H1 (cell line): Measurements from ENCODE around the gene RAB11A. TPM values are rescaled to one million over a fixed set of nuclear protein-coding genes. Genes with fewer than 3 reads are reported as not detected.
A peak's percentile ranks its signal among the peaks of the same experiment; 100 is the strongest.

ENCODE experiments used
- ASH2L ChIP-seq: fragments of 200-600, 300-600 bp; sonication (generic); IDR thresholded peaks from one replicate; pipeline ENCODE4 v1.7.1; 2017; ENCODE audit warnings: low read length
- BACH1 ChIP-seq: IDR thresholded peaks from 2 replicates; pipeline ENCODE4 v1.6.1; 2012; ENCODE audit warnings: low read length, improper control_type of control experiment
- BRCA1 ChIP-seq: IDR thresholded peaks from 2 replicates; pipeline ENCODE4 v1.6.1; 2012; ENCODE audit warnings: low read depth, low read length, improper control_type of control experiment
- CBX5 ChIP-seq: fragments of 300-800, 300-1000 bp; sonication (generic); IDR thresholded peaks from 2 replicates; pipeline ENCODE4 v1.7.1; 2016; ENCODE audit warnings: antibody characterized with exemption, low read length, low read depth
- CHD2 ChIP-seq: IDR thresholded peaks from 2 replicates; pipeline ENCODE4 v1.6.1; 2012; ENCODE audit warnings: low read length, improper control_type of control experiment
- CREB1 ChIP-seq: IDR thresholded peaks from 2 replicates; pipeline ENCODE4 v1.6.1; 2012; ENCODE audit warnings: inconsistent platforms
- EGR1 ChIP-seq: IDR thresholded peaks from 2 replicates; pipeline ENCODE4 v1.6.1; 2011; ENCODE audit warnings: low read depth, low read length, borderline replicate concordance
- GTF2F1 ChIP-seq: IDR thresholded peaks from 2 replicates; pipeline ENCODE4 v1.6.1; 2012; ENCODE audit warnings: low read depth, low read length, improper control_type of control experiment, borderline replicate concordance
- MAX ChIP-seq: IDR thresholded peaks from 2 replicates; pipeline ENCODE4 v1.6.1; 2012; ENCODE audit warnings: inconsistent platforms
- NANOG ChIP-seq: IDR thresholded peaks from 2 replicates; pipeline ENCODE4 v1.6.1; 2011; ENCODE audit warnings: low read length, low read depth, mild to moderate bottlenecking, inconsistent platforms; ENCODE audit not compliant: insufficient read depth, poor library complexity, severe bottlenecking
- NRF1 ChIP-seq: IDR thresholded peaks from 2 replicates; pipeline ENCODE4 v1.6.1; 2011; ENCODE audit warnings: mild to moderate bottlenecking, low read depth, low read length, improper control_type of control experiment
- POLR2A ChIP-seq, 2 experiments: IDR thresholded peaks; 1 replicate in 1 of 2; 2 replicates in 1 of 2; pipeline ENCODE4 v1.6.1; 2011; ENCODE audit warnings: low read depth in 2 of 2, low read length in 2 of 2, mild to moderate bottlenecking in 2 of 2; ENCODE audit errors: control extremely low read depth in 1 of 2
- POLR2AphosphoS5 ChIP-seq: IDR thresholded peaks from 2 replicates; pipeline ENCODE4 v1.6.1; 2011; ENCODE audit warnings: low read depth, low read length
- POU5F1 ChIP-seq: IDR thresholded peaks from 2 replicates; pipeline ENCODE4 v1.6.1; 2011; ENCODE audit warnings: low read depth, mild to moderate bottlenecking, low read length, moderate library complexity
- RBBP5 ChIP-seq: IDR thresholded peaks from 2 replicates; pipeline ENCODE4 v1.7.1; 2012; ENCODE audit warnings: low read depth, mild to moderate bottlenecking, inconsistent platforms, low read length, moderate library complexity, borderline replicate concordance
- SAP30 ChIP-seq: fragments of 300-600 bp; sonication (generic); IDR thresholded peaks from 2 replicates; pipeline ENCODE4 v1.7.1; 2012; ENCODE audit warnings: low read length, moderate library complexity, mild to moderate bottlenecking, inconsistent platforms; ENCODE audit not compliant: insufficient read depth, insufficient replicate concordance
- SIRT6 ChIP-seq: IDR thresholded peaks from one replicate; pipeline ENCODE4 v1.7.1; 2012; ENCODE audit warnings: low read length, inconsistent platforms
- SP2 ChIP-seq: IDR thresholded peaks from 2 replicates; pipeline ENCODE4 v1.6.1; 2012; ENCODE audit warnings: mild to moderate bottlenecking, low read length, inconsistent platforms
- SP4 ChIP-seq: IDR thresholded peaks from 2 replicates; pipeline ENCODE4 v1.6.1; 2012; ENCODE audit warnings: low read length, inconsistent platforms
- SRF ChIP-seq: IDR thresholded peaks from 2 replicates; pipeline ENCODE4 v1.6.1; 2011; ENCODE audit warnings: mild to moderate bottlenecking, low read depth, low read length, moderate library complexity
- TAF7 ChIP-seq: optimal IDR thresholded peaks from 2 replicates; pipeline ENCODE3; 2011; ENCODE audit warnings: low read depth, mild to moderate bottlenecking, inconsistent platforms, low read length, moderate library complexity, borderline replicate concordance
- TEAD4 ChIP-seq: IDR thresholded peaks from 2 replicates; pipeline ENCODE4 v1.6.1; 2012; ENCODE audit warnings: low read depth, low read length, inconsistent platforms, mixed read lengths
- YY1 ChIP-seq: IDR thresholded peaks from 2 replicates; pipeline ENCODE4 v1.6.1; 2011; ENCODE audit warnings: low read depth, mild to moderate bottlenecking, low read length
- polyA plus RNA-seq, 7 experiments: library from polyadenylated mRNA; depleted of rRNA in 3 of 7; stranded (reverse) in 5 of 7; unstranded in 2 of 7; fragments of >200 nt in 5 of 7; fragments of 200-250 nt in 2 of 7; gene quantifications; 1 replicate in 5 of 7; 2 replicates in 1 of 7; 4 replicates in 1 of 7; pipeline versions ENCODE4 v1.2.1 to v1.2.3, GENCODE V29; 2011 to 2013; ENCODE audit warnings: missing spikeins in 2 of 7, mixed read lengths in 2 of 7
- total RNA-seq: library from RNA; stranded (reverse); fragmentation: NEBNext Ultra II Directional; extraction: Animal tissue kit (Norgen Biotek cat#: 25700); gene quantifications from 2 replicates; pipeline ENCODE4 v1.2.1, GENCODE V29; 2021
- TF ChIP-seq, protein P1 (sequence below): IDR thresholded peaks from 2 replicates; pipeline ENCODE4 v1.6.1; 2012; ENCODE audit warnings: low read length, inconsistent platforms

RAB11A gene
- total and polyA plus RNA-seq, 2 of the 8 experiments (the other 6 are each of a cell fraction or from before 2014, with no cell fraction given): 211 to 254 TPM

DNA sequence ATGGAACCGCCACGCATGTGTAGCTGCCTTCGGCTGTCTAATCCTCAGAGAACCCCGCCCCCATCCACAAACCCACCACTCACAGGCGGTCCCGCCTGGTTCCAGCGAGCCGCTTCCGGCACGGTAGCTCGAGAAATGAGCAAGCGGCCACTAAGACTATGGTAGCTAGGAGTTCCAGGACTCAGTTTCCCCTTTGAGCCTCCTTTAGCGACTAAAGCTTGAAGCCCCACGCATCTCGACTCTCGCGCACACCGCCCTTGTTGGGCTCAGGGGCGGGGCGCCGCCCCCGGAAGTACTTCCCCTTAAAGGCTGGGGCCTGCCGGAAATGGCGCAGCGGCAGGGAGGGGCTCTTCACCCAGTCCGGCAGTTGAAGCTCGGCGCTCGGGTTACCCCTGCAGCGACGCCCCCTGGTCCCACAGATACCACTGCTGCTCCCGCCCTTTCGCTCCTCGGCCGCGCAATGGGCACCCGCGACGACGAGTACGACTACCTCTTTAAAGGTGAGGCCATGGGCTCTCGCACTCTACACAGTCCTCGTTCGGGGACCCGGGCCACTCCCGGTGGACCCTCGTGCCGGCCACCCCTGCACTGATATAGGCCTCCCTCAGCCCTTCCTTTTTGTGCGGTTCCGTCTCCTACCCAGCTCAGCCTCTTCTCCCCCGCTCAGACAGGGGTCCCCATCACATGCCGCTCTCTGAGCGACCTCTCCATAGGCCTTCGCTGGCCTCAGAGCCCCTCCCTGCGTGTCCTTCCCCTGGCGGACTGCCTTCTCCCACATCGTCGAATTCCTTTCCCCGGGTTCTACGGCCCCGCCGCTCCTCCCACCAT, at the start of gene RAB11A (continued):
- TF ChIP-seq YY1: 0 out of 2 replicates have a peak, but pooled peaks have one; percentile 48
- TF ChIP-seq EGR1: peak; percentile 58
- TF ChIP-seq SP4: no peak; the same call in 1 of the 2 replicates
- TF ChIP-seq POLR2AphosphoS5: peak; percentile 90
- TF ChIP-seq MAX: peak; percentile 62
- no peak for TF ChIP-seq POU5F1
- TF ChIP-seq CHD2: no peak
- peak; percentile 95 to 99 for TF ChIP-seq POLR2A (IDR thresholded peaks at IDR 0.05; ENCODE audit: control extremely low read depth in 1 of 2, low read depth in 2 of 2, low read length in 2 of 2)
- TF ChIP-seq RBBP5: peak; percentile 100
- peak; percentile 80 for TF ChIP-seq SAP30
- peak; percentile 40; the same call in 1 of the 2 replicates for TF ChIP-seq GTF2F1
- peak; percentile 2 for TF ChIP-seq NANOG
- TF ChIP-seq NRF1: peak; percentile 43; the same call in 1 of the 2 replicates
- peak; percentile 46 for TF ChIP-seq BACH1
- peak; percentile 66 for TF ChIP-seq TAF7
- no peak for TF ChIP-seq SIRT6
- TF ChIP-seq CREB1: peak; percentile 79
- TF ChIP-seq, protein P1, sequence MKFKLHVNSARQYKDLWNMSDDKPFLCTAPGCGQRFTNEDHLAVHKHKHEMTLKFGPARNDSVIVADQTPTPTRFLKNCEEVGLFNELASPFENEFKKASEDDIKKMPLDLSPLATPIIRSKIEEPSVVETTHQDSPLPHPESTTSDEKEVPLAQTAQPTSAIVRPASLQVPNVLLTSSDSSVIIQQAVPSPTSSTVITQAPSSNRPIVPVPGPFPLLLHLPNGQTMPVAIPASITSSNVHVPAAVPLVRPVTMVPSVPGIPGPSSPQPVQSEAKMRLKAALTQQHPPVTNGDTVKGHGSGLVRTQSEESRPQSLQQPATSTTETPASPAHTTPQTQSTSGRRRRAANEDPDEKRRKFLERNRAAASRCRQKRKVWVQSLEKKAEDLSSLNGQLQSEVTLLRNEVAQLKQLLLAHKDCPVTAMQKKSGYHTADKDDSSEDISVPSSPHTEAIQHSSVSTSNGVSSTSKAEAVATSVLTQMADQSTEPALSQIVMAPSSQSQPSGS: peak; percentile 77; the same call in 1 of the 2 replicates
- no peak for TF ChIP-seq BRCA1
- peak; percentile 100 for TF ChIP-seq ASH2L
- TF ChIP-seq SRF: peak; percentile 41; the same call in 1 of the 2 replicates
- TF ChIP-seq TEAD4: peak; percentile 68; the same call in 1 of the 2 replicates
- TF ChIP-seq SP2: no peak
- no peak for TF ChIP-seq CBX5
